ENCODE measurements around the gene CDH4.
A peak's percentile ranks its signal among the peaks of the same experiment; 100 is the strongest.

Gene CDH4

DNA sequence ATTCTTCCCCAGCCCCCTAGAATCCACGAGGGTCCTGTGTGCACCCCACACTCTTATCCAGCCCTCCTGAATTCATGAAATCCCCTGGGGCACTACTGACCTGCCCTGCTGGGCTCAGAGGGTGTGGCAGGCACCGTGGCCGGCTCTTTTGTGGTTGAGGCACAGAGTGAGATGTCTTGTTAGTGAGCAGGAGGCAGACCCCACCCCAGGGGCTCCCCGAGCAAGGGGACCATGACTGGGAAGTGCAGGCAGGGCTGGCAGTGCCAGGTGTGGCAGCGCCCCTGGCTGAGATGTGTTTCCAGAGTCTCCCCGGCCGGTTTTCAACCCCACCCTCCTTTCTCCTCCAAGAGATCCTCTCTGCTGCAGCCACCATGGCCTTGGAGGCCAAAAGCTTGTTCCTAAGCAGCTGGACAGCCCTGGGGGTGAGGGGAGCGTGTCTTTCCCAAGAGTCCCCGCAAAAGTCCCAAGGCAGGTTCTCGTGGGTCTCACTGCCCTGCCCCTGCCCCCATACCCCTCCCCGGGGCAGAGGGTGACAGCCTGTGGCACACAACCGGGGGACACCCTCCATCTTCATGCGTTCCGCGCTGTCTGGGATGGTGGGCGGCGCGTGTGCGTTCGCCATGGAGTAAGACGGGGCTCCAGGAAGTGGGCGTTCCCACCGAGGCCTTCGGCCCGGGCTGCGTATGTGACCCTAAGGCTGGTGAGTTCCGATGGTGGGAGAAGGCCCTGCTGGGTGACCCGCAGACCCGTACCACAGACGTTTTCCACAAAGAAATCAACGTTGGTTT is 604.8 kb downstream of the CDH4 start:
- DNase-seq (ENCODE audit: low read depth, low spot score), result no peak

DNA sequence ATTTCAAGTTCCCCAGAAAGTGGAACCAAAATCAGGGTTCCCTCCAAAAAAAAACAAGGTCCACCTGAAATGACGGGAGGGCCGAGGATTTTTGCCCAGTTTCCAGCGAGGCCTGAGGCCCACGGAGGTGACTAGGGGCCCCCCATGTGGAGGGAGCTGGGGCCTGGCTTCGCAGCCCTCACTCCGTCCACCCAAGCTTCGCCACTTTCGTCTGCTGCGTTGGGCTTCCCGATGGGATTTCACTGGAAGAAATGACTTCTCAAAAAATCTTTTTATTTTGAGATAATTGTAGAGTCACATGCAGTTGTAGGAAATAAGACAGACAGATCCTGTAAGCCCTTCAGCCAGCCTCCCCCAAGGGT is 605.3 kb downstream of the CDH4 start:
- no peak for DNase-seq (ENCODE audit: low read depth, low spot score)

DNA sequence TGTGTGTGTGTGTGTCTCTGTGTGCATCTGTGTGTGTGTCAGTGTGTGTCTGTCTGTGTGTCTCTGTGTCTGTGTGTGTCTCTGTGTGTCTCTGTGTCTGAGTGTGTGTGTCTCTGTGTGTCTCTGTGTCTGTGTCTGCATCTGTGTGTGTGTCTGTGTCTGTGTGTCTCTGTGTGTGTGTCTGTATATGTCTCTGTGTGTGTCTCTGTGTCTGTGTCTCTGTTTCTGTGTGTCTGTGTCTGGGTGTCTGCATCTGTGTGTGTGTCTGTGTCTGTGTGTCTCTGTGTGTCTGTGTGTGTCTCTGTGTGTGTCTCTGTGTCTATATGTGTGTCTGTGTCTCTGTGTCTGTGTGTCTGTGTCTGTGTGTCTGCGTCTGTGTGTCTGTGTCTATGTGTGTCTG is 605.8 kb downstream of the CDH4 start:
- DNase-seq (ENCODE audit: low read depth, low spot score), result no peak

DNA sequence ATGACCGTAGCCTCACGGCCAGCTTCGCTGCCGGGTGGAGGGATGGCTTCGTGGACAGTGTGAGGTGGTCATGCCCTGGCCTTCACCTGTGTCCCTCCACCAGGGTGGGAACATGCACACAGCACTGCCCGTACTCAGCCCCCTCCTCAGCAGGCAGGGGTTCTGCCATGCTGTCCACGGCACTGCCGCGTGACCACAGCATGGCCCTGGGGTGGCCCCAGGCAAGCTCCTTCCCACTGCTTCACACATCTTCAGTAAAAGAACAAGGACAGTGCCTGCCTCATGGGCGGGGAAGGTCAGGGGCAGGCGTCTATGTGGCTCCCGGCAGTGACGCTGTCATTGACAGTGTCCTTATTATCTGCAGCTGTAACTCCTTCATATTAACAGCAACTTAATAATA is 607.7 kb downstream of the CDH4 start:
- no peak for DNase-seq (ENCODE audit: low read depth, low spot score)

DNA sequence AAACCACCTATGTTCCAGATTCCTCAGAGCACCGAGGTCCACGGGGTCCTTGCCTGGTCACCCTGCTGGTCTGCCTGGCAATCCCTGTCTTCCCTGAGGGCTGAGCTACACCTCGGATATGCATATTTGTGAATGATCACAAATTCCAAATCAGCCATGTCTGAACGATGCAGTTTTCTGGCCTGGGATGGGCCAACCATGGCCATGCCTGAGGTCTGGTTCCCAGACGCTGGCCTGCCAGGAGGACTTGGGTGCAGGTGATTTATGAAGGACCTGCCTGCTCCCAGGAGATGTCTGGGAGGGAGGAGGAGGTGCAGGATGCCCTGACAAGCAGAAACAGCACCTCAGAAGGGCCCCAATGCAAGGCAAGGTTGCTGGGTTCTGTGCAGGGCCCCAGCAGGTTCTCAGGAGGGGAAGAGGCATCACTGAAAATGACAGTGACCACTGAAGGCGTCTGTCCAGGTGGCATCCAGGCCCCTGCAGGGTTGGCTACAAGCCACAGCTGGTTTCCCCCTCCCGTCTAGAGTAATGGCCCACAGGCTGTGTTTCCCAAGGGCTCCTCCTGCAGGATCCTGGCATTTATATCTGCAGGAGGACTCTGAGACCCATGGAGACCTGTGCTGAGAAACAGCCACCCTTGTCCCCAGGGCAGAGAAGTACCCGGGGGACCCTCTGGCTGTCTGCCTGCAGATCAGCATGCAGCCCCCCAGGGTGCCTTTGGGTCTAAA is 608.4 kb downstream of the CDH4 start:
- no peak for DNase-seq (ENCODE audit: low read depth, low spot score)

DNA sequence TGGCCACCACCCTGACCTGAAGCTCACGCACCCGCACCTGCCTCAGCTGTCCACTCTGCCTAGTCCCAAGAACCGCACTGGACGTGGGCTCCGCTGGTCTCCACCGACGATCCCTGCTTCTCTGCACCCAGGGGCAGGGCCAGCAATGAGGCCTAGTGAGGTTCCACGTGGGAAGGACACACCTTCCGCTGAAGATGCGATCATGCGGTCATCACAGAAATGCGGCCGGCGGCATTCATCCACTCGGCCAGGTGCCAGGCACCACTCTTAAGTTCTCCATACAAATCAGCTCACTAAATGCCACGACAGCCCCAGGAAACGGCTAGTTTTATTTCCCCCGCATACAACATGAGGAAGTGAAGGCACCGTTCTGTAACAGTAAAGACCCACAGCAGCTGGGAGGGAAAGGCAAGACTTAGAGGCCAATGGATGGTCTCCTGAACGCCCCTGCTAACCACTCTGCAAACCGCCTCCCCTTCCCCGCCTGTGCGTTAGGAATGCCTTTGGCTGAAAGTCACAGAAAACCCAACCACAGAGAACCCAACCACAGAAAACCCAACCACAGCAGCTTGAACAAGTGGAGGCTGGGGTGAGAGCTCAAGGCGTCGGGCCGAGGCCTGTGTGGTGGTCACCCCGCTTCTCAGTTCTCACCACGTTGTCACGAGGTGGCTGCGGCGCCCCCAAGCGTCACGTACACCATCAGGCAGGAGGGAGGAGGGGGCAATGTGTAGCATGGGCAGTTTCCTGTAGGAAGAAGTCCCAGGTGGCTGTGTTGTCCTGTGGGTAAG is 609.2 kb downstream of the CDH4 start:
- DNase-seq (ENCODE audit: low read depth, low spot score), result no peak

DNA sequence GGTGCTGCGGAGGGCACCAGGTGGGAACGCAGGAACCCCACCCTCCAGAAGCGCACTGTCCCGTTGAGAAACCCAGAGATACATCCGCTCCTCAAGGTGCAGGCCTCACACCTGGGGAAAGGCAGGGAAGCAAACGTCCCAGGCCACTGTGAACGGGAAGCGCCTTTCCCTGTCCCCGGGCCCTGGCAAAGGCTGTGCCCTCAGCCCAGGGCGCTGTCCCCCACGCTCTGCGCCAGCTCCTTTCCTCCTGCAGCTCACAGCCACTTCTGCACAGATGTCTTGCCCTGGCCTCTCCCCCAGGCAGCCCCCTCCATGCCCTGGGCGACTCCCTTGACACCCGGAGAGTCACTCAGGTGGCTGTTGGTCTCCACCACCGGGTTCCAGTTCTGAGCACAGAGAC is 609.8 kb downstream of the CDH4 start:
- DNase-seq (ENCODE audit: low read depth, low spot score), result no peak

DNA sequence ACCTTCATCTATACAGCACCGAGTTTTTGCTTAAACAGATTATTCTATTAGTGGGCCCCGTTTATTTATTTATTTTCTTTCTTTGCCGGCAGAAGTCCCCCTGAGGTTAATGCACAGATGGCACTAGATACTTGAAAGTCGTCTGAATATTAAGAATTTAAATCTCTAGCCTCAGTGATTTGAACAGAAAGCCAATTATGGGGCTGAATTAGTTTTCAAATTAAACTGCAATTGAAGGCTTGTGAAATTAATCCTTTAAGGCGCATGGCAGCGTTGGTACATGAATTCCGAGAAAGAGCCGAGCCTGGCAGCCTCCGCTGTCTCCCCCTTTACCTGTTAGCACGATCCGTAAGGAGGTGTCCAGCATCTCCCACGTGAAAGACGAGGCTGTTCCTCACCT is 610.8 kb downstream of the CDH4 start:
- no peak for DNase-seq (ENCODE audit: low read depth, low spot score)

DNA sequence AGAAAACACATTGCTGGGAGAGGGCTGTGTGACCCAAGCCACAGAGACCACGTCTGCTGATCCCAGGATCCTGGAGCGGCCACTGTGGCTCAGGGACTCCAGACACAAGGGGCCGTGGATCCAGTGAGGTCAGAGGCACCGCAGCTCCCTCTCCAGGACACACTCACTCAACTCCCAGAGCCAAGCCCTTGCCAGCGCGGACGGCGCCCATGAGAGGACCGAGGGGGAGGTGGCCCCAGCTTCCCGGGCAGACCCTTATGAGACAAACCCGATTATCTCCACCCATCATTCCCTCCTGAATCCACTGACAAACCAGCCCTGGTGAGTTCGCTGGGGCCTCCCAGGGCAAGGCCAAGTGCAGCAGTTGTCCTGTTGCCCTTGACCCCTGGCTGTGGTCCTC is 612.4 kb downstream of the CDH4 start:
- DNase-seq (ENCODE audit: low read depth, low spot score), result no peak

DNA sequence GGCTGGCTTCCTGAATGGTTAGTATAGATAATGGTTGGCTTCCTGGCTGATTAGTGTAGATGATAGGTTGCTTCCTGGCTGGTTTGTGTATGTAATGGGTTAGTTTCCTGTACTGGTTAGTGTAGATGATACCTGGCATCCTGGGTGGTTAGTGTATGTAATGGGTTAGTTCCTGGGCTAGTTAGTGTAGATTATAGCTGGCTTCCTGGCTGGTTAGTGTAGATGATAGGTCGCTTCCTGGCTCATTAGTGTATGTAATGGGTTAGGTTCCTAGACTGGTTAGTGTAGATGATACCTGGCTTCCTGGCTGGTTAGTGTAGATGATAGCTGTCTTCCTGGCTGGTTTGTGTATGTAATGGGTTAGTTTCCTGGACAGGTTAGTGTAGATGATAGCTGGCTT is 613.3 kb downstream of the CDH4 start:
- DNase-seq (ENCODE audit: low read depth, low spot score), result no peak

DNA sequence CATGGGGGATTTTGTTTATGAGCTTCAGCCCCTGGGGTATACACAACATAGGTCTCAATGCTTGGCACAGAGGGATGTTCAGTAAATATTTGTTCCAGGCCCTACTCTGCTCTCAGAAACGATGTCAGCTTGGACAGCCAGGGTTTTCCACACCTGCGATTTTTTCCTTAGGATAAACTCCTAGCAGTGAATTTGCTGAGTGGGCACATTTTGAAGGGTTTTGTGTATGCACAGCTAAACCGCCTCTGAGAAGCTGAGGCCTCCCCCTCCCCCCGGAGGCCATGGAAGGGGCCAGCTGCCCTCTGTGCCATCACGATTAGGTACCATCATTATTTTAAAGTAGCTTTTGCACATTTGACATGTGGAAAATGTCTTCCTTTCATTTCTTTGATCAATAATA is 614.1 kb downstream of the CDH4 start:
- DNase-seq (ENCODE audit: low read depth, low spot score), result no peak

DNA sequence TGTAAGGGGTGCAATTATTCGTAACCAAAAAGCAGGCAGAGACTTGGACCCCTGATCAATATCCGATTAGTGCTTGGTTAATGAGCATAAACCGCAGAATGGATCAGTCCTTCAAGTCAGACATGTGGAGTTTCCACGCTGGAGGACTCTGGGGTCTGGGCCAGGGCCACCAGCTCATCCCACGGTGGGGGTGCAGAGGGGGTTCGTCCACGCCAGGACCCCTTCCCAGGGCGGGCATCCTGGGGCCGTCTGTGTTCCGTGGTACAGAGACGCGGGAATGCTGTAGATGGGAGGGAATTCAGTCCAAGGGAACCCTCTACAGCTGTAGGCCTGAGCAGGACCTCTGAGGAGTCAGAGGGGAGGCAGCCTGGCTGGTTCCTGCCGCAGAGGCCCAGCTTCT is 615.9 kb downstream of the CDH4 start:
- no peak for DNase-seq (ENCODE audit: low read depth, low spot score)

DNA sequence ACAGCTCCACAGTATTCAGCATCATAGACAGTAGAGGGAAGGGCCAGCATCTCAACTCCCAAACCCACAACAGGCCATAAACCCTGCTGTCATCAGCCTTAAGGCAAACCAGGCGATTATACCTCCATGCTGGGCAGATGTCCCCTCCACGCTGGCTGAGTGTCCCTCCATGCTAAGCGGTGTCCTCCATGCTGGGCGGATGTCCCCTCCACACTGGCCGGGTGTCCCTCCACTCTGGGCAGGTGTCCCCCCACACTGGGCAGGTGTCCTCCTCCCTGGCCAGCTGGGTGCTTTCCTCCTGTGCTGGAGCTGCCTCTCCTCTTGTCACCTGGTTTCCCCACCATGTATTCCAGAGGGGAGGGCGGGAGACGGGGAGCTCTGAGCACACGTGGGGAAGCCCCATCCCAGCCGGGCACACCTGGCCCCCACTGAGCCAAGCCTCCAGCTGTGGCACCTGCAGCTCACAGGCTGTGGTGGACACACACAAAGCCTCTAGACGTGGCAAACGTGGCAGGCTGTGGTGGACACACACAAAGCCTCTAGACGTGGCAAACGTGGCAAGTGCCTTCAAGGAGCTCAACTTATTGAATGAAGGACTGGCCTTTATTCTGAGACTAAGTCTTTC is 616.5 kb downstream of the CDH4 start:
- DNase-seq (ENCODE audit: low read depth, low spot score), result no peak

DNA sequence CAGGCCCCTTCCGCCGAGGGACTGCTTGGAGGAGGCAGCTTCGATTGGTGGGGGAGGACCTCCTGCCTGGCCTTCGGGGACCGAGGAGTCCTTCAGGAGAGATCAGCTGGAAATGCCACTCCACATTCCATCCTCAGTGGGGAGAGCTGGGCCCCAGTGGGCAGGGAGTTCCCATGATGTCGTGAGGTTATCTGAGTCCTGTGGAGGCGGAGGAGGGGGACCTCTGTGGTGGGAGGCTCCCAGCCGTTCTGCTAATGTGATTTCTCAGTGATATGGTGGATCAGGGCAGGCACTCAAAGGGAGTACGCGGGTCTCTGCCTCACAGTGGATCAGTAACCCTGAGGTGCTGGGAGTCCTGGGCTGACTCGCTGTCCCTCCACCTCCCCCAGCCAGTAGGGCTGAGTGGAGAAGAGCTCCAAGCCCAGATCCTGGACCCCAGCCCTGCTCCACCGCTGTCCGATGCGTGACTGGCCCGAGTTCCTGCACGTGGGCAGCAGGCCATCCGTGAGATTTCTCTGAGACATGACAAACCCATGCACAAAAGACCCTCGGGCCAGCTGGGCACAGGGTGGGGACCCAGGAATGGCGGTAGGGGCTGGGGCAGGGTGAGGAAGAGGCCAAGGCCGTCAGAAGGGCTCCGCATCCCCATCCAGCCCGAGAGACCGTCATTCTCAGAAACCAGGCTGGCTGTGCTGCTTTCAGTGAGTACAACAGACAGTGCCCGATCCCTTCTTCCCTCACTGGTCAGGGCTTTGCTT is 617.9 kb downstream of the CDH4 start:
- DNase-seq (ENCODE audit: low read depth, low spot score), result no peak

DNA sequence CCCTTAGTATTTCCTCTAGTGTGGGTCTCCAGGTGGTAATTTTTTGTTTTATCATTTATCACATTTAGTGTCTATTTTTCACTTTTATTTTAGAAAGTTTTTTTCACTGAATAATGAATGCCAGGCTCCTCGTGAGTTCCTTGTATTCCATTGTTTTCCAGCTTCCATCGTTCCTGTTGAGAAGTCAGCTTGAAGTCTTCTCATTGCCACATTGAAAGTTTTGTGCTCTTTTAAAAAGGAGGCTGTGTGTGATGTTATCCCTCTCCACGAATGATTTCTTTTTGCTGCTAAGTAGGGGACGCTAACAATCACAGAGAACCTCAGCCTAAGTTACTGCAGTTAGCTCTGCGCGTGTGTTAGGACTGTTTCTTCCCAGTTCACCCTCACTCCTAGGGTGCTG is 619.1 kb downstream of the CDH4 start:
- DNase-seq (ENCODE audit: low read depth, low spot score), result no peak

DNA sequence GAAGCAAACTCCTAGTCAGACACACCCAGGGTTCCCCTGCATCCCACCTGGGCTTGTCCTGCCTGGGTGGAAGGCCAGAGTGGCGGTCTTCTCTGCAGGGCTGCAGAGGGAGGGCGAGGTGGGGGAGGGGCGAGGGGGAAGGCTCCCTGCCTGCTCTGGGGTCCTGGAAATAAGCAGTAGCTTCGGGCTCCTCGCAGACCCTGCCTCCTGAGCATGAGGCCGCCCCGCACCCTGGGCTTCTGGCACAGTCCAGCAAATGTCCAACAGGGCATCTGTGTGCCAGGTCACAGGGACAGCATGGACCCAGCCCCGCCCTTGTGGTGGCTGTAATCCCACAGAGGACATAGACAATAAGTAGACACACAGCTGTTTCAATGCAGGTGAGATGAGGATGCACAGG is 619.9 kb downstream of the CDH4 start:
- no peak for DNase-seq (ENCODE audit: low read depth, low spot score)

DNA sequence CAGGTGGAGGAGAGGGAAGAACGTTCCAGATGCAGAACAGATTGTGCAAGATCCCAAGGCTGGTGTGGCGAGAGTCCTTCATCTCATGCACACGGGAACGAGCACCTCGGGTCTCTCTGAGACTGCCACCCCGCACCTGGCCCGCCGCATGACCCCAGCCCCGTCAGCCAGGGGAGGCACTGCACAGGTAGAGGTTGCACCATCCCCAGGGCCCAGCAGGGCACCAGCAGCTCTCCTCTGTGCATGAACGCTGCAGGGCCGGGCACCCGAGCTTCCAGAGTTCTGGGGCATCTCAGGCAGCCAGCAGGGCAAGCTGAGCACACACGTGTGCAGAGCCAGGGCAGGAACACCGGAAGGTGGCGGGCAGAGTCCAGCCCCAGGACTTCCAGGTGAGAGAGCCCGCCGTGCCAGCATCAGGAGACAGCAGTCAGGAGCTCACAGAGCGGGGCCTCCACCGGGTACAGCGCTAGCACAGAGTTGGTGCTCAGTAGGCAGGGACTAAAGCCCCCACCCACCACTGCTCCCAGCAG is 620.4 kb downstream of the CDH4 start:
- no peak for DNase-seq (ENCODE audit: low read depth, low spot score)

DNA sequence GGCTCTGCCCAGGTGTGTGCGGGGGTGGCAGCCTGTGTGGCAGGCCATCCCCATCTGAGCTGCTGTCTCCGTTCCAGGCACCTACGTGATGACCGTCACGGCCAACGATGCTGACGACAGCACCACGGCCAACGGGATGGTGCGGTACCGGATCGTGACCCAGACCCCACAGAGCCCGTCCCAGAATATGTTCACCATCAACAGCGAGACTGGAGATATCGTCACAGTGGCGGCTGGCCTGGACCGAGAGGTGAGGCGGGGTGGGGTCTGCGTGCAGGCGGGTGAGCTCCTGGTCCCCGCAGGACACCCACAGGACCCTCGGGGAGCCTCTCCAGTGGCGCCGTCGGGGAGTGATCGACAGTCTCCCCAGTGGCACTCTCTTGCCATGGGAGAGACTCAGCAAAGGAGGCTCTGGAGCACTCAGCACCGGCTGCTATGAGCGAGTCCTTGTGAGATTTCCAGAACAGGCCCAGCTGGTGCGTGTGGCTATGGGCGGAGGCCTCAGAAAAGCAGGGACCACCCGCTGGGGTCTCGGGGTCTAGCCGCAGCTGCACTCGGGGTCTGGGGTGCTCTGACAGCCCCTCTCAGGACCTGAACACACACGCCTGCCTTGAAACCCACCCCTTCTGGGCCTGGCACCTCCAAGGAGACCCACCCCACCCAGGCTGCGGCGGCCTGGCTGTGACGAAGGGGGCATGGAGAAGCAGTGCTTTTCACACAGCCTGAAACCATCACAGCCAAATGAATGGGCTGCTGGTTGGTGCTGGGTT is 621.8 kb downstream of the CDH4 start:
- no peak for DNase-seq (ENCODE audit: low read depth, low spot score)

DNA sequence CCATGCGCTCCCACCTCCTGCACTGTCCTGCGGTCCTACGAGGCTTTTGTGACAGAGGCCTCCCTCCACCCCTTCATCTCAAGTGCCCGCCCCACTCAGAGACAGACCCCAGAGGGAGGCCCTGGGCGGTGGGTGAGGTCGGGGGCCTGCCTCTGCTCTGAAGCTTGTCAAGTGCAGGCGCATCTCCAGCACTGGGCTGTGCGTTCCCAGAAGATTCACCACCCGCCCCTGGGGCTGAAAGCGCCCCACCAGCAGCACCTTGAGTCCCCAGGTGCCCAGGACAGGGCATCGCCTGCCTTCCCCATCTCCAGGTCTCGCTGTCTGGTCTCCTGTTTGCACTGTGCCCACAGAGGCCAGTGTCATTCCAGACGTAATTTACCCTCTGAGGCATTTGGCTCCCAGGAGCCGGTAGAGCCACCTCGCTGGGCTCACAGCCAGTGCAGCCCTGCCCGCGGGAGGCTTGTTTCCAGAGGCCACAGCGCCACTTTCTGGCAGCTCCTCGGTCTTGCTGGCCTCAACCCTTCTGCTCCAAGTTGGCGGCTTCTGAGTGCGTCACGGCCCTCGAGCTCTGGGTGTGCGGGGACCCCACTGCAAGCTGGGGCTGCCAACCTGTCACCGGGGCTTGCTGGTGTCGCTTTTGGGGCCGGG is 622.5 kb downstream of the CDH4 start:
- DNase-seq (ENCODE audit: low read depth, low spot score), result peak; percentile 35
